Stimulated activated CD8-positive, alpha-beta memory T cell treated with anti-CD3 and anti-CD28 coated beads, Interleukin-7, amount 100 ng/mL, for 24 hours (primary cell): ENCODE measurements around the gene ZBTB45.

Experiments used
- DNase-seq: peaks from one replicate; pipeline ENCODE4 v3.0.0-alpha.2; 2020; ENCODE audit warnings: low read depth

The ZBTB45 gene

DNA sequence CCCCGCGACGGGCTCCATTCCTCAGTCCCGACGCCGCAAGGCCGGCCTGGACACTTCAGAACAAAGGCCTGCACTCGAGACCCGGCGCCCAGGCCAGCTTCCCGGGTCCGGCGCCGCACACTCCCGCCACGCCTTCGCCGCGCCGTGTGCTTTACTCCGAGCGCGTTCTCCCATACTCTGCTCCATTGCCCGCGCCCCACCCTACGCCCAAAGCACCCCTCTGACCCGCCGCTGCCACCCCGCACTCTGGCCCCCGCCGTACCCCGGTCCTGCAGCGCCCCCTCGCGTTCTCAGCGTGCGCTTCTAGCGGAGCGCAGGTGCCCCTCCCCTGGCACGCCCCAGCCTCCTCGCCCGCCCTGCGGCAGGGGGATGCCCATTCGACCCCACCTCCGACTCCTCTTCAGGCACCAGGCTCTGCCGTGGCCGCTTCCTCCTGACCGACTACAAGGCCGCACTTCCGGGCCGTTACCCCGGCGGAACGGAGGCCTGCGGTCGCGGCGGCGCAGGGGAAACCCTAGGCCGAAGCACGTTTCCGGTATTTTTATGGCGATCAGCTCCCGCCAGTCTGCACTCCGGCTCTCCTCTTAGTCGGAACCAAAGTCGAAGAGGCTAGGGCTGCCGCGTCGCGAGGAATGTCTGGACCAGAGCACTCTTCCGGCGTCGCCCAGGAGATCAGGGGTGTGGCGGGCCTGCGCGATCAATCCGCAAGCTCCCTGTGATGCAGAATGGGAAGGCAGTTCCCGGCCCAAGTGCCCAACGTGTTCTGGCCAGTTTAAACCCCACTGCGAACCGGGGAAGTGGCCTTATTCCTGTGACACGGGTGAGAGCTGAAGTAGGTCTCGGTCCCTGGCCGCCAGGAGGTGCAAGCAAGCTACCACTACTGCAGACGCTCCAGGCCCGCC, at the start of gene ZBTB45:
TSS of gene ZBTB45 (minus strand) at position 456 of the 902 bp plus-strand sequence. CDS start 2,137 bp downstream, outside the sequence.
- DNase-seq: peak; percentile 86

DNA sequence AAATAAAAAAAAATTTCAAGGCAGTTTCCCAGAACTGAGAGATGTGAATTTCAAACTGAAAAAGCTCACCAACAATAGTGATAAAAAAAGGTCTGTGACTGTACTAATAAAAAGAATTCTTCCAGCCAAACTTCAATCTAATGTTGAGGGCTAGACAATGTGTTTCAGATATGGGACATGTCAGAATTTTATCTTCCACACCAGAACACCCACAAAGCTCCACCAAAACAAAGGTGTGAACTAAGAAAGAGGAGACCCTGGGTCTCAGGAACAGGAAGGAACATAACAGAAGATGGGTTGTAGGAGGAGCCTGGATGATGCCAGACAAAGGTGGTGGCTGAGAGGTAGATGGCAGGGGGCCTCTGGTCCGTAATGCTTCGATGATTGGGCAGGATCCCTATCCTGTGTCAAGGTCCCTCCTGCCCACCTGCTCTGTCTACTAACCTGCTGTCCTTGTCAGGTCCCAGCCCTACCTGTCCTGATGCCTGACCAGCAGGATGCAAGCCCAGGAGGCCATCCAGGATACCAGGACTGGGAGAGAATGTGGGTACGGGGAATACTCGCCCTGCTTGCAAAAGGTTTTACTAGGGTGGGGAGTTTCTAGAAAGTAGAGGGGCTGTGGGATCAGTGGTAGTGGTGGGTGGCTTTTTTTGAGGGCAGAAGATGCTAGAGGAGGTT, 49.0 kb upstream of the ZBTB45 start:
- no peak for DNase-seq

DNA sequence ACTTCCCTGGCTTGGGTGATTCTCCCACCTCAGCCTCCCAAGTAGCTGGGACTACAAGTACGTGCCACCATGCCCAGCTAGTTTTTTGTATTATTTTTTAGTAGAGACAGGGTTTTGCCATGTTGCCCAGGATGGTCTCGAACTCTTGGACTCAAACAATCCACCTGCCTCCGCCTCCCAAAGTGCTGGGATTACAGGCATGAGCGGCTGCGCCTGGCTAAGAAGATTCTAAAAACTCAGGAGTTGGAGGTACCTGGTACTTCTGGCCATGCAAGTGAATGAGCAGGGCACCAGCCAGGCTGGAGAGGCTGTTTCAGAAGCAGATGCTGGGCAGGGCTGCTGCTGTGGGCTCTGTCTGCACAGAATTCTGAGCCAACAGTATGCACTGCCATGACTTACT, 47.4 kb upstream of the ZBTB45 start:
- no peak for DNase-seq

DNA sequence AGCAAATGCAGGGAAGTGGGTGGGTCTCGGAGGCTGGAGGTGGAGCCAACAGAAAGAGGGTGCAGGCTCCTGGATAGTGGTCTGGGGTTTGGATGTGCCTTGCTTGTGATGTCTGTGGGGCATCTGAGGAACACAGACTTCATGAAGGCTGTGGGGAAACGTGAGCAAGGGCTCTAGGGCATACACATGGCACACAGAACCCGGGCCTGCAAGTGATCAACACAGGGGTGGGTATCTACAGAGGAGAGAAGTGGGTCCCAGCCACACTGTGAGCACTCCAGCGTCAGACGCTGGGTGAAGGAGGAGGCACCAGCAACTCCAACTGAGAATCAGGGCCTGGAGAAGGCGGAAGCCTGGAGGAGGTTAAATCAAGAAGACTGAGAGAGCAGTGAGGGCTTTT, 44.2 kb upstream of the ZBTB45 start:
- no peak for DNase-seq

DNA sequence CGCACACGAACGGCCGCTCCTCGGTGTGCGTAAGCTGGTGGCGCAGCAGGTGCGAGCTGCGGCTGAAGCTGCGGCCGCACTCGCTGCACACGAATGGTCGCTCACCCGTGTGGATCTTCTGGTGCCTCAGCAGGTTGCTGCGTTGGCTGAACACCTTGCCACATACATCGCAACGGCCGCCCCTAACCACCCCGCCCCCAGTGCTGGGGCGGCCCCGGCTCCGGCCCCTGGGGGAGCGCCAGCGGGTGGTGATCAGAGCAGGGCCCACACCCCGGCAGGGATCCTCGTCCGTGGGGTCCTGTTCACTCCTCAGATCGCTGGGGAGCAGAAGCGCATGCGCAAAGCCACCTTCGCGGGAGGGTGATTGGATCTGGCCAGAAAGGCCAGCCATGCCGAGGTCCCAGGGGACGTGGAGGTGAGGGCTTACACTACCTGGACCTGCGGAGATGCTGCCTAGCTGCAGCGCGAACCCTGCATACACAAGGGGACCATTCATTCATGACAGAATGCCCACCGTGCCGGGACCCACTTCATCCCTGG, 43.5 kb upstream of the ZBTB45 start:
- DNase-seq: no peak

DNA sequence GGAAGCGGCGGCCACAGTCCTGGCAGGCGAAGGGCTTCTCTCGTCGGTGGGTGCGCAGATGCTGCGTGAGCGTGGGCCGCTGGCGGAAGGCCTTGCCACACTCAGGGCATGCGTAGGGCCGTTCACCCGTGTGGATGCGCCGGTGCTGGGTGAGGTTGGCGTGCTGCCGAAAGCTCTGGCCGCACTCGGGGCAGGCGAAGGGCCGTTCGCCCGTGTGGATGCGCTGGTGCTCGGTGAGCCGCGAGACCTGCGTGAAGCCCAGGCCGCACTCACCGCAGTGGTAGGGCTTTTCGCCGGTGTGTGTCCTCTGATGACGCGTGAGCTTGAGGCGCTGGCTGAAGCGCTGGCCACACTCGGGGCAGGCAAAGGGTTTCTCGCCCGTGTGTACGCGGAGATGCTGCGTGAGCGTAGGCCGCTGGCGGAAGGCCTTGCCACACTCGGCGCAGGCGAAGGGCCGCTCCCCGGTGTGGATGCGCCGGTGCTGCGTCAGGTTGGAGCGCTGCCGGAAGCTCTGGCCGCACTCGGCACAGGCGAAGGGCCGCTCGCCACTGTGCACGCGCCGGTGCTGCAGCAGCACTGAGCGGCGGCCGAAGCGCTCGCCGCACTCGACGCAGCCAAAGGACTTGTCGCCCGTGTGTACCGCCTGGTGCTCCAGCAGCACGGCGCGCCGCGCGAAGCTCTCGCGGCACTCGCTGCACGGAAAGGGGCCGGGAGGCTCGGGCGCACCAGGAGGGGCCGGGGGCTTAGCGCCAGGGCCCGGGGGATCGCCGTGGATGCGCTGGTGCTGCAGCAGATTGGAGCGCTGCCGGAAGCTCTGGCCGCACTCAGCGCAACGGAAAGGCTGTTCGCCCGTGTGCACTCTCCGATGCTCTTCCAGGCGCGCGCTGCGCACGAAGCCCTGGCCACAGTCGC, 42.8 kb upstream of the ZBTB45 start:
- DNase-seq: no peak

DNA sequence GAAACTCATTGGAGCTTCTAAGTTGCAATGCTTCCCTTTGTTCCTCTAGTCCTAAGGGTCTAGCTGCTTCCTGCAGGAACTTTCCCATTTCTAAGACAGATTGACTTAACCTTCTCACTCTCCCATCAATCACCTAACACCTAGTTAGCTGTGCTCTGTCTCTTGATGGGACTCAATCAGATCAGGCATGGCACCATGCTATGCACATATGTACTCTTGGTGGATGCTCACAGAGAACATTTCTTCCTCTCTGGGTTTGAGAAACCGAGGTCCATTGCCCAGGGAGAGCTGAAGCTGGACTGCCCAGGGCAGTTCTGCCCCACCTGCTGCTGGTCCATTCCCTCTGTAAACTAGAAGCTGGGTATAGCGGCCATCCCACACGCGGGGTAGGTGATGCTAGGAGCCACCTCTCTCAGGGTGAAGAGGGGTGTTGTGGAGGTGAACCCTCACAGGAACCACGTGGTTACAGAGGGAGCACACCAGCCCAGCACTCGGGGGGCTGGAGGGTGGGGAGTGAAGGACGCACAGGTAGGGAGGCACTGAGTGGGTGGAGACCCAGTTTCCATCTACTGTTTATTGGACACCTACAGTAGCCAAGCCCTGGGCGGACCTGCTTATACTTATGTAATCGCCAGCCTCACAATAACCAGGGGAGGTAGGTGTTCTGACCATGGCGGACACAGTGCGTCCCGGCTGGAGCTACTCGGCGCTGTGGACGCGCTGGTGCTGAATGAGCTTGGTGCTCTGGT, 41.9 kb upstream of the ZBTB45 start:
- no peak for DNase-seq

DNA sequence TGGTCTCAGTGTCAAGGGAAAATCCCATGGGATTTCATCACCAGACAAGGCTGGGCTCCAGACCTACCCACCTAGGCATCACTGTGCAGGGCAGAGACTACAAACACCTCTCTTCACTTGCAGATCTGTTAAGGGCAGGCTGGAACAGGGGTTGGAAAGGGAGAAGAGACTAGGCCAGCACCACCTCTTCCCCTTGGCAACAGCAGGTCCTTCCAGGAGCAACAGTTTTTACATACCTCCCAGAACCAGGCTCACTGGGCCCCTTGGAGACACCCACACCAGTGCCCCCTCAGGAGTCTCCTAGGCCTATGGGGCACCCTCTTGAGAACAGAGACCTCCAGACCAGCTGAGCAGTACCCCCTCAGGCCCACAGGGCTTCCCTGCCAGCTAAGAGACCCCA, 41.3 kb upstream of the ZBTB45 start:
- no peak for DNase-seq

DNA sequence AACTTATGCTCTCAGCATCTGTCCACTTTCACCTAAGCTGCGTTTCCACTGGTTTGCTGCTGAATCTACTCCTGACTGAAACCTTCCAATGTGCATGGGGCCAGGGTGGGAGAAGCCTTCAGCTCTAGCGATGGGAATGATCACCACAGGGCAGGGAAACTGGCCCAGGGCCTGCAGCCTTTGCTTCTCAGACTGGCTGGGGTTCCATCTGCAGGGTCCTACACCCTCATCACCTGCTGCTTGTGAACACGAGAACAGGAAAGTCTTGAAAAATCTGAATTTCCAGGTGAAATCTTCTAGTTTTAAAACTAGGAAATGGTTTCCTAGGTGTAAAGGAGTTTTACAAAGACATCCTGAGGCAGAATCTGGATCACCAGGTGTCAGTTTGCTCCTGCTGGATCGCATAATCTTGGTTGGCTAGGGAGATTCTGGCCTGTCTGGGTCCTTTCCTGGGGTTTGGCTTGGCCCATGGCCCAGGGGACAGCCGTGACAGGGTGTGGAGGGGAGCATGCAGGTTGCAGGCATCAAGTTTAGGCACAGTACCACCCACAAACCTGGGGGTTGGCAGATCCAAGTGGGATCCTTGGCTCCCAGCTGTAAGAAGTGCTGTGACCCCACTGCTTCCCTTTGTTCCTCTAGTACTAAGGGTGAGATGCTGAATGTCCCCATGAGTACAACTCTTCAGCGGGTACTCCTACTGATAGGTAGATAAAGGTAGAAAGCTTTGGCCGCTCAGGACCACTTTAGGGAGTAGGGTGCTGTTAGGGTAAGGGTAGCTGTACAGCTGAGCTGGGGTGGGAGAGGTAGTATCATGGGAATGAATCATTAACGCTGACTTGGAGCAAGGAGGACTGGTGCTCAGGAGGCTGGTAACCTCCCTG, 40.6 kb upstream of the ZBTB45 start:
- no peak for DNase-seq

DNA sequence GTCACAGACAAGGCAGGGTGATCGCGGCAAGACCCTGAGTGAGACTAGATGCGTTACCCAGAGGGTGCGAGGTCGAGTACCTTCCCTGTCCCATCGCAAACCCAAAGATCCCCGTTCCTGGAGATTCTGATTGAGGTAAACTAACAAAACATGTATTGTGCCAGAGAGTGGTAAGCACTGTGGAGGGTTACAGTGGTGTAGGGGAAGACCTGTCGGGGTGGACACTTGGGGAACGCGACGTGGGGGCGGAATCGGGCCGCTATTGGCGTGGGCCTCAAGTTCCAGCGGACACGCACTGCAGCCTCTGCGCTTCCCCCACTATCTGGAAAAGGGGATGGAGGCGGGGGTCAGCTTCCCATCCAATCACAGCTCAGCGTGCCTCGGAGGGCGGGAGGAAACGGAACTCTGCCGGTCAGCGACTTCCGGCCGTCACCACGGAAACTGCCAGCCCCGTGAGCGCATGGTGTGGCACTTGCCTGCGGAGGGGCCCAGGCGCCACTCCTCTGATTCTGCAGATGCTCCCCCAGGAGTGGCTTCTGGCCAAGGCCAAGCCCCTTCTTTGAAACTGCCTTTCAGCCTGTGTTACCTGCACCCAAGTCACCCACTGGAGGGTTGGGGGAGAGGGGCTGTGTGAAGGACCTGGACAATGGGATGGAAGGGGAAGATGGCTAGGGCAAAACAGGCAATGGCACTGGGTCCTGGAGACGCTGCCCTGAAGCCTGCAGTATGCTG, 39.8 kb upstream of the ZBTB45 start:
- DNase-seq: peak; percentile 72

DNA sequence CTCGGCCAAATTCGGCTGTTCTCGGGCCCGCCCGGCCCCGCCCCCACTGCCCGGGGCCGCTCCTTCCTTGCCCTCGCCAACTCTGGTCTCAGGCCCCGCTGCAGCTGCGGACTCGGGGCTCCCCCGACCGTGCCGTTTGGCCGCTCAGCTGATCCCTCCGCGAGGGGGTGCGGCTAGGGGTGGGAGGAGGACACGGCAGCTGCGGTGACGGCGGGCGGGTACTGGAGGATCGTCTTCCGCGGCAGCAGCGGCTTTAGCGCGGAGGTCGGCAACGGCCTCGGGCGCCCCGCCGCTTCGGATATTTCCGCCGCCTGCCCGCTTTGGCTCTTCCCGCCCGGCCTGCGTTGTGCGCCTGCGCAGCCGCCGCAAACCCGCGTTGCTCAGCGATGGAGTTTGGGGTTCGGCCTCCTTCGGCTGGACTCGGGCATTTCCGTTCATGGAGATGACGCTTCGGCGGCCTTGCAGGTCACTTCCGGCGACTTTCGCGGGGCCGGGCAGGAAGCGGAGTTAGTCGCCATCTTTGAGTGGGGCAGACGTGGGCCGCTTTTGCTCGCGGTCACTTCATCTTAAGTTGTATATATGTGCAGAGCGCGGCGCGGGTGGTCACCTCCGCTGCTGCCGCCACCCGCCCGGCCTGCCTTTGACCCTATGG, 39.1 kb upstream of the ZBTB45 start:
- DNase-seq: peak; percentile 99

DNA sequence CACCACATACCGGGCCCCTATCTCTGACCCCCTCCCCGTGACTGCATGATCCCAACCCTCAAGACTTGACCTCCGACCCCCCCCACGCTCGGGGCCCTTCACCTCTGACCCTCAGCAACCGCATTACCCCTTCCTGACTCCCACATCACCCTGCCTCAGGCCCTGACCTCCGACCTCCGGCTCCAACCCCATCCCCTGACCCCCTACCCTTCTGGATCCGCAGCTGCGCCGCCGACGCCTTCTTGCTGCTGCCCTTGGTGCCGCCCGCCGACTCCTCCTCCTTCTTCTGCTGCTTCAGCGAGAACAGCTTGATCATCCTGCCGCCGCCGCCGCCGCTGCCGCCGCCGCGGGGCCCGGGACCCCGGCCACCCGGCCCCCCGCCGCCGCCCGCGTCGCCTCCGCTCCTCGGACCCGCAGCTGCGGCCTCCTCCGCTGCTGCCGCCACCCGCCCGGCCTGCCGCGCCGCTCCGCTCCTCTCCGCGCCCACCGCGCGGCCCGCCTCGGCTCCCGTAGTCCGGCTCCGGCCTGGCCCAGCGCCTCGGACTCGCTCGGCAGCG, 38.5 kb upstream of the ZBTB45 start, which contains the start of gene UBE2M:
TSS of gene UBE2M (minus strand) at position 546 of the 557 bp plus-strand sequence. CDS start at position 316, 230 bp downstream.
- no peak for DNase-seq

DNA sequence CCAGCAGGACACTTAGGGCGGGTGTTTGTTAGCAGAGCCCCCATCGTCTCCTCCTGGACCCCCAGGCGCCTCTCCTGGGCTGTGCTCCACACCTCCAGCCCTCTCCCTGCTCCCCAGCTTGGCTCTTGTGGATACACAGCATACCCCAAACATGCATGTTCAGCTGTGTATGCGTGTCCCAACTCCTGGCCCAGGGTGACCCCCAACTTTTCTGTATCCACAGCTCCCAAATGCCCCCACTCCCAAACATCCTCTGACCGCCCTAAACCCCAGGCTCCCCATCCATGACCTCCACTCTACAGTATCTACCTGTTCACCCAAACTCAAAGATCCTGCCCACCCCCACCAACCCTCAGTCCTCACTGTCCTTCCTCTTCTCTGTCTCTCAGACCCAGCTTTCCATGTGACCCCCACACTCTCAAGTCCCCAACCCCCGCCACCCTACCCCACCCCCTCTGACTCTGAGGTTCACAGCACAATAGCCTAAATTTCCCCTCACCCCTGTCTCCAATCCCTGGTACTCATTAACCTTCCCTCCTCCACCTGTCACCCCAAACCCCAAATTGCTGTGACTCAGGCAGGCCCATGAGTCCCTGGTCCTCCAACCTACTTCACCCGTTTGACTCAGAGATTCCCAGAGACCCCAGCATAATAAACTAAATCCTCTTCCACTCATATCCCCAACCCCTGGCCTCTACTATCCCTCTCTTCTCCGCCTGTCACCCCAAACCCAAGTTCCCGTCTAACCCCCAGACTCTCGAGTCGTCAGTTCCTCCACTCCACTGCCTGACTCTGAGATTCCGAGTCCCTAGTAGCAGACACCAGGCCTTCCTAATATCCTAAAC, 37.8 kb upstream of the ZBTB45 start:
- no peak for DNase-seq

DNA sequence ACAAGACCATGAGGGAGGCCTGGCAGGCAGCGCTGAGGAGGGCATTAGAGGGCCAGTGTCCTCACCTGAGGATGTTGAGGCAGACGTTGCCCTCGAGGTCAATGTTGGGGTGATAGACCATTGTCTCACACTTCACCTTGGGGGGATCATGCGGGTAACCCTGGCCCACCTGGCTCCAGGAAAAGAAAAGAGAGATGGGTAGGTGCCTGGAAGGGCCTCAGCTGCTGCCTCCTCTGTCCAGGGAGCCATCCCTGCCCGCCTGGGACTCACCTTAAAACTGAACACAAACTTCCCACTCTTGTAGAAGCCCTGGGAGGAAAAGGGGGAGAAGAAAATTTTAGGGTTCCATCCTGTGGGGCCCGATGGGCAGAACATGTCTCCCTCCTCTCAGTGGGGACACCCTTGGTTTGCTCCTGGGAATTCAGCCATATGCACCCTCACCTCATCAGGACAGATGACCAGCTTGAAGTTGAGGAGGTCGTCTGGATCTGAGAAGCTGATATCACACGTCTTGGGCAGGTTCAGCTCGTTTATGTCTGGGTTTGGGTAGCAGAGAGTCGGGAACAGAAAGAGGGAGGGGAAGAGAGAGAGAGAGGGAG, 37.1 kb upstream of the ZBTB45 start:
- DNase-seq: no peak

DNA sequence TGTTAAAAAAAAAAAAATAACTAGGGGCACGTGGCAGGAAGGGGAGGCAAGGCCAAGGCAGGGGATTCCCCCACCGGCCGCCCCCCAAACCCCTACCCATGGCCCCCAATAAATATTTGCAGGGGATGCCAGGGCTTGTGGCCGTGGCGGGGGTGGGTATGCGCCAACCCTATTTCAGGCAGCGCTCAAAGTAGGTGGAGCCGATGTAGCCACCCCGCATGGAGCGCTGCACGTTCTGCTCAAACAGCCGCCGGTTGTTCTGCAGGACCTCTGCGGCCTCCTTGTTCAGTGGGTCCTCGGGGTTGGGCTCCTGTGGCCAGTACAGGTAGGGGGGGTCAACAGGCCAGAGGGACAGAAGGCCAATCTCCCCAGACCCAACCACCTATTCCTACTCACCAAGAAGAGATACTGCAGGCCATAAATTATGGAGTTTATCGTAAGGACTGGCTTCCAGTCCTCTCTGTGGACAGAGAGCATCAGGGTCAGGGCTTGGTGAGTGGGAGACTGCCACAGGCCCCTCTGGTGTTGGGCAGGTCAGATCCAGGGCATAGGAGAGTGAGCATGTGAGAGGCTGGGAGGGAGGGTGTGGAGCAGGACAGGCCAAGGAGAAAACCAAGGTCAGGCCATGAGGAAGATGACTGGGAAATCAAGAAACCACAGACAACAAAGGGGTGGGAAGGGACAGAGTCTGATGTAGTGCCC, 36.5 kb upstream of the ZBTB45 start:
- no peak for DNase-seq

DNA sequence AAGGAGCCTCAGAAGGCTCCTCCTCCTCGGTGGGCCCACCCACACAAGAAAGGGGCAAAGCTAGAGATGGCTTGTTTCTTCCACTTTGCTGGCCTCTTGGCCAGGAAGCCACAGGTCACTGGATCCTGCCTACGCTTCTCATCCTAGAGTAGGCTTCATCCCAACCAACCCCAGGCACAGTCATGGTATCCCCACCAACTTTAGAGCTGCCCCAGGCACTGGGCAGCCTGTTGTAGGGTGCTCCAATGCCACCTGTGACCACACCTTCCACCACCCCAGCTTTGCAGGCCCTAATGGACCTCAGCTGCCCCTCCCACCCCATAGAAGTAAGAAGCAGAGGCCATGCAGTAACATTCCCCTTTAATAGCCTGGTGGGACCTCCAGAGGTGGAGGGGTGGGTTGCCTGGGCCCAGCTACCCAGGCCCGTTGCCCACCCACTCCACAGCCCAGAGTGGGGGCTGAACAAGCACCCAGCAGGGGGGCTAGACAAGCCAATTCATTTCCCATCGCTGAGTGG, 35.8 kb upstream of the ZBTB45 start:
- DNase-seq: no peak
